GM19193 (cell line): ENCODE data around the gene XAB2.

Experiments
- POLR2A ChIP-seq: IDR thresholded peaks from 4 replicates; pipeline ENCODE4 v1.6.1; 2011; ENCODE audit not compliant: insufficient read depth, insufficient read length; ENCODE audit errors: extremely low read depth

The XAB2 gene

GRCh38 chr19:7625763-7626372, 3.5 kb downstream of the XAB2 start:
- no peak for TF ChIP-seq POLR2A

- TF ChIP-seq POLR2A = no peak
Observed at GRCh38 chr19:7624810-7625209, 4.5 kb downstream of the XAB2 start.

- TF ChIP-seq POLR2A = no peak
Observed at GRCh38 chr19:7623725-7624603, 5.4 kb downstream of the XAB2 start.

GRCh38 chr19:7622933-7623685, 6.2 kb downstream of the XAB2 start:
- no peak for TF ChIP-seq POLR2A

GRCh38 chr19:7620442-7621412, 8.6 kb downstream of the XAB2 start:
- no peak for TF ChIP-seq POLR2A

- TF ChIP-seq POLR2A = no peak
Observed at GRCh38 chr19:7619671-7620441, 9.5 kb downstream of the XAB2 start.

GRCh38 chr19:7618771-7619510, 10.4 kb downstream of the XAB2 start:
- TF ChIP-seq POLR2A = no peak

- no peak for TF ChIP-seq POLR2A
Observed at GRCh38 chr19:7618348-7618747, 11.0 kb downstream of the XAB2 start.

GRCh38 chr19:7617735-7618134, 11.6 kb downstream of the XAB2 start:
- no peak for TF ChIP-seq POLR2A

GRCh38 chr19:7617172-7617571, 12.2 kb downstream of the XAB2 start:
- TF ChIP-seq POLR2A = no peak

GRCh38 chr19:7614859-7615741, 14.2 kb downstream of the XAB2 start:
- TF ChIP-seq POLR2A = no peak
